ENCODE results near the gene ABLIM2.

DNA sequence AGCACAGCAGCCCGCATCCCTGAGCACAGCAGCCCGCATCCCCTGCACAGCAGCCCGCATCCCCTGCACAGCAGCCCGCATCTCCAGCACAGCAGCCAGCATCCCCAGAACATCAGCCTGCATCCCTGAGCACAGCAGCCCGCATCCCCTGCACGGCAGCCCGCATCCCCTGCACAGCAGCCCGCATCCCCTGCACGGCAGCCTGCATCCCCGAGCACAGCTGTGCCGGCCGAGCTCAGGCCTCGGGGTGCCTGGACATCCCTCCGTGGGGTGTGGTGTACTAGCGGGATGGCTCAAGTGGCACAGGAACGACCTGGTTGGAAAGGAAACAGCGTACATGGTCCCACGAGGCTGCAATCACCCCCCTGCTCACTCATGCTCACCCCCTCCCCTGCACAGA lies 26.8 kb downstream of the ABLIM2 start:
- TF ChIP-seq MAZ (IDR thresholded peaks at IDR 0.05; ENCODE audit: borderline replicate concordance, low read depth, low read length): no peak
- TF ChIP-seq POLR2A (IDR thresholded peaks at IDR 0.05; ENCODE audit: low read depth, low read length): no peak
- no peak for TF ChIP-seq CTCF (conservative IDR thresholded peaks at IDR 0.05; ENCODE audit: low read depth, low read length)
- no peak for TF ChIP-seq RFX5 (IDR thresholded peaks at IDR 0.05; ENCODE audit: low read depth, low read length)
